T47D (cell line): Measurements from ENCODE around the gene PERCC1.

Experiments
- DNase-seq, 2 experiments: peaks; one replicate each; pipeline versions ENCODE4 v3.0.0 to v3.0.0-alpha.2; 2011 to 2012; ENCODE audit warnings: low read depth in 1 of 2, low spot score in 1 of 2
- JUND ChIP-seq: IDR thresholded peaks from 2 replicates; pipeline ENCODE4 v1.6.1; 2012; ENCODE audit warnings: low read depth
- in situ Hi-C: cut with HindIII; loops from 2 replicates; pipeline ENCODE4 v1.10.0; 2016; ENCODE audit warnings: low sequenced_read_pairs, low pct_unique_long_range_greater_than_20kb

The PERCC1 gene

GRCh38 chr16:1422076-1422475, 8.8 kb upstream of the PERCC1 start:
- in situ Hi-C loops = no loop called here
- no peak for TF ChIP-seq JUND
- peak in 1 of 2 experiments; percentile 61 for DNase-seq

DNA sequence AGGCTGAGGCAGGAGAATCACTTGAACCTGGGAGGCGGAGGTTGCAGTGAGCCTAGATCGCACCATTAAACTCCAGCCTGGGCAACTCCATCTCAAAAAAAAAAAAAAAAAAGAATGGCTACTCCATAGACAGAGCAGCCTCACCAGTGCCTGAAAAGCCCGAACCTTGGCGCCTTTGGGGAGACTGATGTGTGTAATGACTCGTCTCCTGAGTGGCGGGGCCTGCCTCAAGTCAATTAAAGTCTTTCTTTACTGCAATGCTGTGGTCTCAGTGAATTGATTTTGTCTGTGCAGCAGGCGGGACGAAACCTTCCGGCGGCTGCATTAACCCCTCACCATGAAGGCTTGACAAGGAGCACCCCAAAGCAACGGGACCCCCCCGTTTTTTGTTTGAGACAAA, 6.8 kb upstream of the PERCC1 start:
- DNase-seq = no peak
- in situ Hi-C loops = no loop called here
- no peak for TF ChIP-seq JUND

GRCh38 chr16:1425616-1426370, 5.1 kb upstream of the PERCC1 start:
- in situ Hi-C loops = no loop called here
- DNase-seq = no peak
- TF ChIP-seq JUND = no peak

DNA sequence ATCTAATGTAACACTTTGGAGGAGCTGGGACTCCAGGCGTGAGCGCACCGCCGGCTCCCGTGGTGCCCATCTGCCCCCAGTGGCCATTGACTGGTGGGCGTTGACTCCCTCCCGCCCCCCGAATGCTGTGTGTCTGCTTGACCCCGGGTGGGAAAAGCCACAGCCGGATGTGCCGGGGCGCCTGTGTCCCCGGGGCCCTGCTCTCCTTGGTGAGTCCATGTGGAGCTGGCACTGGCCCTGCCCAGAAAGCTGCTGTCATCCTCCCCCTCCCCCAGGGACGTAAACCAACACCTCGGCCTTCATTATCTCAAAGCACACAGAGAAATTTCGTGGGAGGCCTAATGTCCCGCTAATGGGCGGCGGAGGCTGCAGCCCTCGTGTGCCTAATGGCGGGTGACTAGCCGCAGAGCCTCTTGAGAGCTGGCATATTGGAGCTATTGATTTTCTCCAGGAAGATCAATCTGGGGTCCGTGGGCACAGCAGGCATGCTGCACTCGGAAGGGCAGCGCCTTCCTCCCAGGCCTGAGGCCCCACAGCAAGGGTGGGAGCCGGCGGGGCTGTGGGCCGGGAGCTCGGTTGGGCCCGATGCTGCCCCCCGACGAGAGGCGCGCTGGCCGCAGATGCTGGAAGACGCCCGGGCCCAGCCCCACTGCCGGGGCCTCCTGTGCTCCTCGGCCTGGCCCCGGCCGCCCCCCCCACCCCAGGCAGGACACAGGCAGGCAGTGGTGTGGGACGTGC, 4.0 kb upstream of the PERCC1 start:
- no peak for TF ChIP-seq JUND
- in situ Hi-C loops = no loop called here
- no peak for DNase-seq

GRCh38 chr16:1427473-1428461, 3.1 kb upstream of the PERCC1 start:
- TF ChIP-seq JUND = no peak
- DNase-seq = no peak
- in situ Hi-C loops = no loop called here

GRCh38 chr16:1428511-1428910, 2.4 kb upstream of the PERCC1 start:
- DNase-seq = peak in 1 of 2 experiments; percentile 33
- in situ Hi-C loops = no loop called here

GRCh38 chr16:1429012-1429411, 1.9 kb upstream of the PERCC1 start:
- no peak for TF ChIP-seq JUND
- in situ Hi-C loops = no loop called here
- DNase-seq = no peak

More at GRCh38 chr16:1428511-1428910, 2.4 kb upstream of the PERCC1 start:
- no peak for TF ChIP-seq JUND

DNA sequence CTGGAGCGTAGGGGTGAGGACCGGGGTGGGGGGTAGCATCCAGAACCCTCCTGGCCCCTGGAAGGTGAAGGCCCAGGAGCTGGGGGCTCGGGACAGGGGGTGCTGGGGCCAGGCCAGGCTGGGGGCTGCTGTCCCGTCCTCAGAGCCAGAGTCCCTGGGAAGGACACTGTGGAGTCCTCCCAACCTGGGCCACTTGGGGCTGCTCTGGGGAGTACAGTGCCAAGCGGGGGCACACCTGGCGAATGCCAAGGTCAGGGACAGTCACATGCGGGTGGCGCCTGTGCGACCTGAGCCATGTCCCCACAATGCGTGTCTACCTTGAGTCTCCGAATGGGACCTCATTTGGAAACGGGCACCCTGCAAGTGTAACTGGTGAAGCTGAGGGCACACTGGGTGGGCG, 1.2 kb upstream of the PERCC1 start:
- in situ Hi-C loops = no loop called here
- no peak for TF ChIP-seq JUND
- no peak for DNase-seq

DNA sequence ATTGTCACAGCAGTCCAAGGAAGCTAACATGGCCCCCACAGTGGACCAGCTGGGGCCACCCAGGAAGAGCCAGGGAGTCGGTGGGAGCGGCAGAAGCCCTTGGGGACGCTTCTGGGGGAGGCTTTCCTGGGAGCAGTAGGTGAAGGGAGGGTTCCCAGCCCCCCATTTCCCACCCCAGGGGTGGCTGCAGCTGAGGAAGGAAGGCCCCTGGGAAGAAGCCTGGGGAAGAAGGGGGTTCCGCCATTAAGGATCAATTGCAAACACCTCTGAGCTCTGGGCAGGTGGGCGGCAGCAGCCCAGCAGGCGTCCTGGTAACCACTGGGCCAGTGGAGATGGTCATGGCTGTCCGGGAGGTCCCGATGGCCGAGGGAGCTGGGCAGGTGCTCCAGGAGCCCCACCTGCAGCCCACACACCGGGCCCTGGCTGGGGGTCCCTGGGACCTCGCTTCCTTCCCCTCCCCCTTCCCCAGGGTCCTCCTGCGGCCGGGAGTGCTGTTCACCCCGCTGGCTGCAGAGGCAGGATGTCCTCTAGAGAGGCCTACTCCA, 592 bp upstream of the PERCC1 start:
- DNase-seq = no peak

DNA sequence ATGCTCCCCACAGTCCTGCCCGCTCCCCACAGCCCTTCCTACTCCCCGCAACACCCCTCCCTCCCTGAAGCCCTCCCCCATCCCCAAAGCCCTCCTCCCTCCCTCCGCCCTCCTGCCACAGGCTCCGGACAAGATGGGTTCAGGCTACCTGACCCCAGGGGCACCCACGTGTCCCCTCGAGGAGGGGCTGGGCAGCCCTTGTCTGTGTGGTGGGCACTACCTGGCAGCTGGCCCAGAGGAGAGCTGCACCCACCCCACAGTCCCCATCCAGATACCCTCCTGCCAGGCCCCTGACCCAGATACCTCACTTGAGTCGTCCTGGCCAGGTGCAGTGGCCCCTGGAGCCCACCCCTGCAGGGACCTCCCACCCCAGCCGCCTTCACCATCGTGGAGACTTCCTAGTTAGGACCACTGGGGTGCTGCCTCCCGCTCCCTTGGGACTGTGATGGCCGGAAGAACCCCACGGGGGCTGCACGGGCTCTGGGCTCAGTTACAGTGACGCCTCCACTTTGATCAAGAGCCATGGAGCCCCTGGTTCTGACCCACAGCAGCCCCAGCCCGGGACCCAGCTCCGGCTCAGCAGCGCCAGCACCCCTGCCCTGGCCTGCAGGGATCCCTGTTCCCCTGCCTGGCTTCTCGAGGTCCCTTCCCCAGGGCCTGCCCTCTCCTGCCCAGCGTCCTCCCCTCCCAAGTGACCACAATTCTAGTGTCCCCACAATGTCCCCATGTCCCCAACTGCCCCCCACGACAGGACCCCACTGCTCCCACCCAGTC, 806 bp downstream of the PERCC1 start:
- in situ Hi-C loops = no loop called here
- no peak for TF ChIP-seq JUND
- DNase-seq = no peak

More for the DNA sequence above, 592 bp upstream of the PERCC1 start:
- in situ Hi-C loops = no loop called here
- TF ChIP-seq JUND = no peak

GRCh38 chr16:1432388-1433262, 1.7 kb downstream of the PERCC1 start:
- in situ Hi-C loops = no loop called here
- no peak for DNase-seq
- TF ChIP-seq JUND = no peak
